Activated naive CD4-positive, alpha-beta T cell treated with anti-CD3 and anti-CD28 coated beads, Interleukin-2, amount 50 U/mL, for 16 hours (primary cell): ENCODE measurements around the gene RNH1.

ENCODE experiments used
- DNase-seq: peaks from one replicate; pipeline ENCODE4 v3.0.0-alpha.2; 2020

Gene RNH1

DNA sequence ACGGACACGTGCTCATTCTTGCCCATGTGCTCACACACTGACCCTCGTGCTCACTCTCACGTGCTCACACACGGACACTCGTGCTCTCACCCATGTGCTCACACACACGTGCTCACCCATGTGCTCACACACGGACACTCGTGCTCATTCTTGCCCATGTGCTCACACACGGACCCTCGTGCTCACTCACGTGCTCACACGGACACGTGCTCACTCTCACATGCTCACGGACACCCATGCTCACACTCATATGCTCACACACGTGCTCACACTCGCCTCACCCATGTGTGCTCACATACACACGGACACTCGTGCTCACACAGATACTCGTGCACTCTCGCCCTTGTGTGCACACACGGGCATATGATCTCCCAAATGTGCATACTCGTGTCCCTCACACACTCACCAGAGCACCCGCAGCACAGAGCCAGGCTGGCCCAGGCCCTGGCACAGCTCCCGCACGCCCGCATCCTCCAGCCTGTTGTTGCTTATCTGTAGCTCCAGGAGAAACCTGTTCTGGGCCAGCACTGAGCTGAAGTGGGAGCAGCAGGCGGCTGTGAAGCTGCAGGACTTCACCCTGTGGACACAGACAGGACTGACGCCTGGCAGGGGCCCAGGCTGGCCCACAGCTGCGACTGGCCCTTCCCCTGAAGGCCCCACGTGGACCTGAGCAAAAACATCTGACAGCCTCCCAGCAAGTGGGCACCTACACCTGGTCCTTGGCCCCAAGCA is 9.3 kb downstream of the RNH1 start:
- no peak for DNase-seq

DNA sequence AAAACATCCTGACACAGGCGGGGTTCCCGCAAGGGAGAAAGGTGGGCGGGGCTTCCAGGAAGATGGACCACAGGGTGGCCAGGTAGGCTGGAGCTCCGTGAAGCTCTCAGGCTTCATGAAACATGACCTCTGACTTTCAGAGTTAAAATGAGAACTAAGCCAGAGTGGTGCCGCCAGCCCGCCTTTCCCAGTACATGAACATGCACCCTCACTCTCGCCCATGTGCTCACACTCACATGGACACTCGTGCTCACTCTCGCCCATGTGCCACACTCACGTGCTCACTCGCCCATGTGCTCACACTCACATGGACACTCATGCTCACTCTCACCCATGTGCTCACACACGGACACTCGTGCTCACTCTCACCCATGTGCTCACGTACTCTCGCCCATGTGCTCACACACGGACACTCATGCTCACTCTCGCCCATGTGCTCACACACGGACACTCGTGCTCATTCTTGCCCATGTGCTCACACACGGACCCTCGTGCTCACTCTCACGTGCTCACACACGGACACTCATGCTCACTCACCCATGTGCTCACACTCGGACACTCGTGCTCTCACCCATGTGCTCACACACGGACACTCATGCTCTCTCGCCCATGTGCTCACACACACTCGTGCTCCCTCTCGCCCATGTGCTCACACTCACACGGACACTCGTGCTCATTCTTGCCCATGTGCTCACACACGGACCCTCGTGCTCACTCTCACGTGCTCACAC is 10.0 kb downstream of the RNH1 start:
- DNase-seq, result no peak

DNA sequence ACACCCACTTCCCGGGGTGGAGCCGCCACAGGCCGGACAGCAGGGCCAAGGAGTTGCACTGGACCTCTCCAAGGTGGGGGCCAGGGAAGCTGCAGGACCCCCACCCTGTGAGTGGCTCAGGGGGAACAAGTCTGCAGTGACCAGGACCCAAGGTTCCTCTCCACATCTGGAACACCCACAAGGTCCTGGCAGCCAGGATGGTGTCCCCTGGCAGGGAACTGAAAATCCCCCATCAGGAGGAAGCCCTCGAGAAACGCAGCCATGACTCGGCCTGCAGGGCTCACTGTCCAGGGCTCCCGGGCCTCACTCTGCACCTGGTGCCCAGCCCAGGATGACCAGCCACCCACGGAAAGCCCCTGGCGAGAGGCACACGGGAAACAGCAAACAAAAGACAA is 11.5 kb downstream of the RNH1 start:
- DNase-seq, result no peak

DNA sequence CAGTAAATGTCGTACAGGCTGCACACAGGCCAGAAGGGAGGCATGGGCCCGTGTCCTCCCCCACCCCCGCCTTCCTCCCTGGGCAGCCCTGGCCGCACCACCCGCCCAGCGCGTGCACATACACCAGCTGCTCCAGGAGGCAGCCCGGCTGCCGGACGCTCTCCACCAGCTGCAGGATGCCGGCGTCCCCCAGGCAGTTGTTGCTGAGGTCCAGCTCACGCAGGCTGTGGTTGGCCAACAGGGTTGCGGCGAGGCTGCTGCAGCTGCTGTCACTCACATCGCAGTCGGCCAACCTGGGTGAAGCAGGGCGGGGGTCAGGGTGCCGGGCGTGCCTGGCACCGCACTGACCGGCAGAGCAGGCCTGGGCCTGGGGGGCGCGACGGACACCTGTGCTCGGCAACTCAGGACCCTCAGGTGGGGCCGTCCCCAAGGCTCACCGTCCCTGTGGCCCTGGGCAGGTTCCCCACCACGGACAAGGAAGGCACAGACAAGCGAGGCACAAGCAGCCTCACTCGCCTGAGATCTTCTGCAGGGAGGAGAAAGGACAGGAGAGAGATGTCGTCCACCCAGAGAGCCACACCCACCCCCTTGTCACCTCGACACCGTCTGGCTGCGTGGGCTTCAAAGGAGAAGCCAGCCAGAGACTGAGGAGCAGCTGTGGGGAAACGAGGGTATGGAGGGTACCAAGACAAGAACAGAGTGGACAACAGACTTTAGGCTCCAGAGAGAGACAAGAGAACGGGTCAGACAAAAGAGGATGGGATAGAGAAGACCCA is 12.1 kb downstream of the RNH1 start:
- DNase-seq, result no peak

DNA sequence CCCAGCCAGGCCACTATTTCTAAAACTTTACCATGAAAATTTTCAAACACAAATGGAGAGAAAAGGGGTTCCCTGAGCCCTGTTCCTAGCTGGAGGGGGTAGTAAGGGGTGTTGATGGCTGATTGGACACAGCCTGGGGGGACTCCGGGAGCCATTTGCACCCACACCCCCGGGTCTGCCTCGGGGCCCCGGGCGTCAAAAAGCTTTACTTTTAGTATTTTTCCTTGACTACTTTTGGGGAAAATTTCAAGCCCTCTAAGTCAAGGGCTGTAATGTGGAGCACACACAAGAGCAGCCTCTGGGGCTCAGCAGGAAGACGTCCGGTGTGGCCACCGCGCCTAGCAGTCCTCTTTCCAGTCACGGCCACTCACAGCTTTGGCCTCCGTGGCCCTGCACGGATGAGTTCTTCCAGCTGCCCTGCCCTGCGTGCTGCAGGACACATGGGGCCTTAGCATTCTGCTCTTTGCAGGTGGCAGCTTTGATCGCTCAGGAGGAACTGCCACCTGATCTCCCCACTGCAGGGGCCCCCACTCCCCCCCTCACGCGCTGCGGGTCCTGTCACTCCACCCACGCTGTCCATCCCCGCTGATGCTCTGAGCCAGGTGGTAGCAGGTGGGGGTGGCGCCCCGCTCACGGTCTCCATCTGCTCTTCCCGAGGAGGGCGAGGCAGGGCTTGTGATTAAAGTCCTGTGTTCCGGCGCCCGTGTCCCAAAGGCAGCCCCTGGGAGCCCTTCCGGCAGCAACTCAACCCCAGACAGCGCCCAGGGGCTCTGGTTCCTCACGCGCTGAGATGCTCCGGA is 14.4 kb downstream of the RNH1 start:
- no peak for DNase-seq

DNA sequence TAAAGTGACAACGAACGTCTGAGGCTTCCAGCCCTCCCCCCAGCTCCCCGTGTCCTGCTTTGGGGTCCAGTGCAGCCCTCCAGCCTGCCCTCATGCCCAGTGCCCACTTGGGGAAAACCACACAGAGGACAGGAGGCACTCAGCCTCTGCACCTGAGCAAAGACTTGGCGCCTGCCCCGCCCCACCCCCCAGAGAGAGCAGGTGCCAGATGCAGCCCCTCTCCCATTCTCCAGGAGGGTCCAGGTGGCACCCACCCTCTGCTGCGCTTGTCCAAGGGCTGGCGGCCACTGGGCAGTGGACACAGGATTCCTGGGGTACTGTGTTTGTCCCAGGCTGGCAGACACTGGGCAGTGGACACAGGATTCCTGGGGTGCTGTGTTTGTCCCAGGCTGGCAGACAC is 15.7 kb downstream of the RNH1 start:
- DNase-seq, result no peak

DNA sequence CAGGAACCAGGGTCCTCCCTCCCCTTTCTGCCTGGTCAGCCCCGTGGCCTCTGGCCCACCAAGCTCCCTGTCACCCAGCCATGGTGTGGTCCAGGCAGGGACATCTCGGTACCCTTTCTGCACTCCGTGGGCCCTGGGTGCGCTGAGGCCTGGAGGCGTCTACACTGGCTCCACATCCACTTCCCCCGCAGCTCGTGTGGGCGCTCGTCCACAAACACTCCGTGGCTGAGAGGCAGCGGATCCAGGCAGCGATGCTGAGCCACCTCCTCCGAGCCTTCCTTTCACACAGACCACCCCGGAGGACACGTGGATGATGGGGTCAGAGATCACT is 16.1 kb downstream of the RNH1 start:
- no peak for DNase-seq

DNA sequence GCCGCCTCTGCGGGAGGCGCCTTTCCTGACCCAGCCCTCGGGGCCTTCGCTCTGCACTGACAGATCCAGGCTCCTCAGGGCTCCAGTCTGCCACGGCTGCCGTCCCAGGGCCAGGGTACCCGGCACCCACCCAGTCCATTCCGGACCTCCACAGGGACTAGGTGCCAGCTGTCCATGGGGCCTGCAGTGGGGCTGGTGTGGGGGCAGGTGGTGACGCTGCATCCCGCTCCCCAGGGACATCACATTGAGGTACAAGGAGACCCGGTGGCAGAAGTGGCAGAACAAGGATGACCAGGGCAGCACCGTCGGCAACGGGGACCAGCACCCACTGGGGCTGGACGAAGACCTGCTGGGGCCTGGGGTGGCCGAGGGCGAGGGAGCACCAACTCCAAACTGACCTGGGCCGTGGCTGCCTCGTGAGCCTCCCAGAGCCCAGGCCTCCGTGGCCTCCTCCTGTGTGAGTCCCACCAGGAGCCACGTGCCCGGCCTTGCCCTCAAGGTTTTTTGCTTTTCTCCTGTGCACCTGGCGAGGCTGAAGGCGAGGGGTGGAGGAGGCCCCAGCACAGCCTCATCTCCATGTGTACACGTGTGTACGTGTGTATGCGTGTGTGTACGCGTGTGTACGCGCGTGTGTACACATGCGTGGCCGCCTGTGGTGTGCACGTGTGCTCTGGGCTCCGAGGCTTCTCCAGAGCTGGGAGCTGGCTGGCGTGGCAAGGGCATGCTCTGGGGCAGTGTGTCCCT is 16.7 kb downstream of the RNH1 start:
- DNase-seq, result no peak

DNA sequence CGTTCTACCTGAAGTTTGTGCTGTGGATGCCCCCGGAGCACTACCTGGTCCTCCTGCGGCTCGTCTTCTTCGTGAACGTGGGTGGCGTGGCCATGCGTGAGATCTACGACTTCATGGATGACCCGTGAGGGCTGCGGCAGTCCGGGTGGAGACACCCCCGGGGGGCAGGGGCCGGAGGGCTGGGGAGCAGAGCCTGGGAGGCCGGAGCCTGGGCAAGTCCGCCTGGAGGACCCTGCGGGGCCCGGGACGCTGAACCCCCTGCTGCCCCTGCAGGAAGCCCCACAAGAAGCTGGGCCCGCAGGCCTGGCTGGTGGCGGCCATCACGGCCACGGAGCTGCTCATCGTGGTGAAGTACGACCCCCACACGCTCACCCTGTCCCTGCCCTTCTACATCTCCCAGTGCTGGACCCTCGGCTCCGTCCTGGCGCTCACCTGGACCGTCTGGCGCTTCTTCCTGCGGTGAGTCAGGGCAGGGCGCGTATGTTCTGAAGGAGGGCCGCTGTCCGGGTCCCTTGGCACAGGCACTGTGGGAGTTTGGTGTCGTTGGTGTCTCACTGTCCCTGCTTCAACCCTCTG is 17.3 kb downstream of the RNH1 start:
- DNase-seq, result no peak

DNA sequence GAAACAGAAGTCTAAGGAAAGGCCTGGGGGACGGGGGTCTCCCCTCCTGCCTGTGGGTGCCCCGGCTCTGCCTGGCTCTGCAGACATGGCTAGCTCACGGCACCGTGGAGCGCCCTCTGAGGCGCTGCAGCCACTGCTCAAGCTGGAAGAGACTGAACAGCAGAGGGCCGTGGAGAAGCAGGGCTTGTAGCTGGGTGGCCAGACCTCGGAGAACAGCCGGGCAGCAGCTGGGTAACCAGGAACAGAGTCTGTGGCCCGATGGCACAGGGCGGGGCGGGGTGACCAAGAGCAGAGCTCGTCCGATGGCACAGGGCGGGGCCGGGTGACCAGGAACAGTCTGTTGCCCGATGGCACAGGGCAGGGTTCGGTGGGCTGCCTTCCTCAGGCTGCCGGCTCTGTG is 18.1 kb downstream of the RNH1 start:
- DNase-seq, result no peak

DNA sequence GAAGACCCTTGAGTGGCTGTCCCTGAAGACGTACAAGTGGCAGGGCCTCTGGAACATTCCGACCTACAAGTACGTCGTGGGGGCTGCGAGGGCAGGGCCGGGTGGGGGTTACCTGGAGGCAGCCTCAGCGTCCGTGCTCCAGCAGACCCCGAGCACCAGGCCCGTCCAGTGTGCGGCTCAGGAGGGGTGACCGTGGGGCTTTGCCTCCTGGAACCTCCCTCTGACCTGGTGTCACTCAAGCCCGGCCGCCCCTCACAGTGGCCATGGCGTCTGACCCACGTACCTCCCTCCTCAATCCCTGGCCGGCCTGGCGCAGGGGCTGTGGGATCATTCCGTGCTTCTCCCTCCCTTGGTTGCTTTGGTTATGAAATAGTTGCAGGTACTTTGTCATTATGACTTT is 18.5 kb downstream of the RNH1 start:
- DNase-seq, result no peak

DNA sequence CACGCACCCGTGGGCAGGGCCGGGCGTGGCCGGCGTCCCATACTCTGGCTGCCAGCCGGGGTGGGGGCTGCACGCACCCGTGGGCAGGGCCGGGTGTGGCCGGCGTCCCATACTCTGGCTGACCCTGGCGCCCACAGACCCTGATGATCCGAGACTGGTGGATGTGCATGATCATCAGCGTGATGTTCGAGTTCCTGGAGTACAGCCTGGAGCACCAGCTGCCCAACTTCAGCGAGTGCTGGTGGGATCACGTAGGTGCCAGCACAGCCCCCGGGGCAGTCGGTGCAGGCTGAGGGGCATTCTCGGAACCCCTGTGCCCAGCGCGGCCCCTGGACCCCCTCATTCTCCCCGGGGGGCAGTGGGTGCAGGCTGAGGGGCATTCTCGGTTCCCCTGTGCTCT is 19.0 kb downstream of the RNH1 start:
- DNase-seq, result no peak

DNA sequence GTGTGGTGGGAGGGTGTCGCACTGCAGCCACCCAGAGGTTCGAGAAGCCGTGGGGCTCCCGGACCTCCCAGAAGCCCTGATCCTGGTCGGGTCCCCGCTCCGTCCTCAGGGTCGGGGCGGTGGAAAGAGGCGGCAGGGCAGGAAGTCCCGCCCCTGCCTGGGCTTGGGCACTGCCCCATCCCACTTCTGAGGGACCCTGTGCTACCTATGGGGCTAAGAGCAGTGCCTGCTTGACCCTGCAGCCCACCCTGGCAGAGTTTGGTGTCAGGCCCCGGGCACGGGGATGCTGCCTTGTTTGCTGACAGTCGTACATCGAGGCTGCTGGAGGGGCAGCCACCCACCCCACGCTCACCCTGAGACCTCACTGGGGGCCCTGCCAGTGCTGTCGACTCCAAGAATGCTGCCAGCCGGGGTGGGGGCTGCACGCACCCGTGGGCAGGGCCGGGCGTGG is 19.4 kb downstream of the RNH1 start:
- no peak for DNase-seq

DNA sequence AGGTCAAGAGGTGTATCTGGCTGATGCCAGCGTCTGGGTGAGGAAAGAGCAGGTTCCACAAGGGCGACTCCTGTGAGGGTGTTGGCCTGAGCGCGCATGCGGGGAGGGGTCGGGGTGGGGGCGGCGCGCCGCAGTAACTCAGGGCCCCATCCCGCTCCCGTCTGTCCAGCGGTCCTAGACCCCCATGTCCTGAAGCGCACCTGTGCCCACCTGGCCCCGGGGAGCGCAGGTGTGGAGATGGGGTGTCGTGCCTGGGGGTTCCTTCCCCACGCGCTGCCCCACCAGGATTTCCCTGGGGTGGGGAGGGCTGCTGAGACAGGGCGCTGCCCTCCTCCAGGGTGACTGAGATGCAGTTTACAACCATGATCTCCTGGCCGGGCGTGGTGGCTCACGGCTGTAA is 20.9 kb downstream of the RNH1 start:
- DNase-seq, result no peak

DNA sequence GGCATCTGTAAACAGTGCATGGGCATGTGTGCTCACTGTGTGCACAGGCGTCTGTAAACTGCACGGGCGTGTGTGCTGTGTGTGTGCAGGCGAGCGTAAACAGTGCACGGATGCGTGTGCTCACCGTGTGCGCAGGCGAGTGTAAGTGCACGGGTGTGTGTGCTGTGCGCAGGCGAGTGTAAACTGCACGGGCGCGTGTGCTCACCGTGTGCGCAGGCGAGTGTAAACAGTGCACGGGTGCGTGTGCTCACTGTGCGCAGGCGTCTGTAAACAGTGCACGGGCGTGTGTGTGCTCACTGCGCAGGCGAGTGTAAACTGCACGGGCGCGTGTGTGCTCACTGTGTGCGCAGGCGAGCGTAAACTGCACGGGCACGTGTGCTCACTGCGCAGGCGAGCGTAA is 22.4 kb downstream of the RNH1 start:
- DNase-seq, result no peak

DNA sequence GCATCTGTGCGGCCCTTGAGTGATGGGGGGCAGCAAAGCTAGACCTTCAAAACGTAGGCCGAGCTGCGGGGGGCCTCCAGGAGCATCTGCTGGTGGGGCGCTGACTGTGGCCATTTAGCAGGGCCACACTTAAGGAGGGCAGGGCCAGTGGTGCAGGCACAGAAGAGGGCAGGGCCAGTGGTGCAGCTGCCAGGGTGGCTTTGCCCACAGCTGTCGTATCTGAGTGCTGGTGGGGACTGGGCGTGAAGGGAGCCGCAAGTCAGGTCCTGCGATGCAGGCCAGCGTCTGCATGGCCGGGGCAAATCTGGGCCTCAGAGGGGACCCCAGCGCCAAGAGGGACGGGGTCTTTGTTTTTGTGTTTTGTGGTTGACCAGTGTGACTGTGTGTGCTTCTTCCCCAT is 27.7 kb downstream of the RNH1 start:
- DNase-seq, result no peak

DNA sequence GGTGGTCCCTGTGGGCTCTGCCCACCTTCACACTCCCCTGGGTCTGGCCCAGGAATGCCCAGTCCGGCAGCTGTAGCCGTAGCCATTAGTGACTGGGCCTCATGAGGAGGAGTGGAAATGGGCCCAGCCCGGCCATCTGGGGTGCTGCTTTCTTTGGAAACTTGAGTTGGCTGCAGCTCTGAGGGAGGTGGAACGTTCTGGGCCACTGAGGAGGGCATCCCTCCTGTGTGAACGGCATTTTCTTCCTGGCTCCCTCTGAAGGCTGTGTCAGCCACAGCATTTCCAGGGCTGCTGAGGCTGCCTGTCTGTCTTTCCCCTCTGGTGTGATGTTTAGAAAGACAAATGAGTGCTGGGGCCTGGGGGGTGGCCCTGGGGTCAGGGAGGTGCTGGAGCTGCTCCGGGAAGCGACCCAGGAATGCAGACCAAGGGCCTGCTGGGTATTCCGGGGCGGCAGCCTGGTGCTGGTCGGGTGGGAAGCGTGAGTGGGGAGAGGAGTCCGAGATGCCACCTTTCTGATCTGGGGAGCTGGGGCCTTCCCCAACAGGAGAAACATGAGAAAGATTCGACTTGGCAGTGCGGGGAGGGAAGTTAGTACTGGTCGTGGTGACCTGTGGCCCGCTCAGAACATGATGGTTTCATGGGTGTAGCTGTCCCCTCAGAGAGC is 29.9 kb downstream of the RNH1 start:
- no peak for DNase-seq

DNA sequence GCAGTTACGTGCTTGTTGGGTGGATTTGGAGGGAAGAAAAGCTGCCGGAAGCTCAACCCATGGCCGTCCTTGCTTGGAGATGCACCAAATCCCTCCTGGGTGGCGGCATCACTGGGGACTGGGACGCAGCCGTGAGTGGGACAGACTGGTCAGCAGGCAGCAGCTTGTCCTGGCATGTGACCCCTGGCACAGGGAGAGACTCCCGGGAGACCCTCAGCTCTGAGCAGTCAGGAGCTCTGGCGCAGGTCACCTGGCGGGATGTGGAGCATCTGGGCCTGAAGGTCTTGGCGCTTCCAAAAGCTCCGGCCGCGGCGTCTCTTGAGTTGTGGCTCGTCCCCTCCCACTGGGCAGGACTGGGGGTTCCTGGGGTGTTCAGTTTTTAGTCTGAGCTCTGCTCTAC is 30.6 kb downstream of the RNH1 start:
- no peak for DNase-seq

DNA sequence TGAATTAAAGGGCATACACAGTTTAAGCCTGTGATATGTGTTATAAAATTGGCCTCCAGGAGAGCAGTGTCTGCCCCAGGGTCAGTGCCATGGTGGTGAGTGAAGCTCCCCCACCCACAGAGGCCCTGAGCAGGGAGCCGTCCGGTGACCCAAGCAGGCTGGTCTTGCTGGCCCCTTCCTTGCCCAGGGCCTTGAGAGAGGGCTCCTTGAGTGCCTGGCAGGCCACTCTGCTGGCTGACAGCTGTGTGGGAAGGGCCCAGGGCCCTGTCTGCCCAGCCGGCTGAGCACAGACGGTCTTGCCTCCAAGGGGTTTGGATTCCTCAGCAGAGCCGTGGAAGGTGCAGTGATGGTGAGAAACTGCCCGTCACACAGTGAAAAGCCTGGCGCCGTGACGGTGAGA is 31.1 kb downstream of the RNH1 start:
- no peak for DNase-seq

DNA sequence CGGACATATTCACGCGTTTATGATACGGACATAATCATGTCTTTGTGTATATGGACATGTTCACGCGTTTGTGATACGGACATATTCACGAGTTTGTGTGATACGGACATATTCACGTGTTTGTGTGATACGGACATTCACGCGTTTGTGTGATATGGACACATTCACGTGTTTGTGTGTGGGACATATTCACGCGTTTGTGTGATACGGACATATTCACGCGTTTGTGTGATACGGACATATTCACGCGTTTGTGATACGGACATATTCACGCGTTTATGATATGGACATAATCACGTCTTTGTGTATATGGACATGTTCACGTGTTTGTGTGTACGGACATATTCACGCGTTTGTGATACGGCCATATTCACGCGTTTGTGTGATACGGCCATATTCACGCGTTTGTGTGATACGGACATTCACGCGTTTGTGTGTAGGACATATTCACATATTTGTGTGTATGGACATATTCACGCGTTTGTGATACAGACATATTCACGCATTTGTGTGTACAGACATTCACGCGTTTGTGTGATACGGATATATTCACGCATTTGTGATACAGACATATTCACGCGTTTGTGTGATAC is 32.0 kb downstream of the RNH1 start:
- no peak for DNase-seq
